Measurements from ENCODE around the gene KIAA1958. TPM values are rescaled to one million over a fixed set of nuclear protein-coding genes. Genes with fewer than 3 reads are reported as not detected.
"Not testable (repeated sequence)": the region's sequence is repeated elsewhere in the genome, so short reads cannot be mapped to it uniquely, and the experiment has no call there.

KIAA1958 gene
- total RNA-seq, 2 donors from 2014 or later, result 16.8 to 17.0 TPM

DNA sequence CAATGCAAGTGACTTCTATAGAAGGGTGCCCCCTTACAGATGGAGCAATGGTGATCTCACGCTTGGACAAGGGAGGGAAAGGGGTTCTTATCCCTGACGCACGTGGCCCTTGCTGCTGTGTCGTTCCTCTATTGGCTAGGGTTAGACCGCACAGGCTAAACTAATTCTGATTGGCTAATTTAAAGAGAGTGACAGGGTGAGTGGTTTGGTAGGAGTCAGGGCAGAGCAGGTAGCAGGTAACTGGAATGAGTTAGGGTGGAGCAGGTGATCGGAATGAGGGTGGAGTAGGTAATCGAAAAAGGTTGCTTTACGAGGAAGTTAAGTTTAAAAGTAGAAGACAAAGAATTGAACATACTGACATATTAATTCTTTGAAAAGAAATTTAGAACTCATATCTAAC is 105.2 kb downstream of the KIAA1958 start:
- DNase-seq (ENCODE audit: low spot score in 2 of 2); H3K9me3 Mint-ChIP-seq; H3K27ac Mint-ChIP-seq; H3K36me3 Mint-ChIP-seq; ATAC-seq: not testable (repeated sequence)

GRCh38 chr9:112599732-112600131 is 113.1 kb downstream of the KIAA1958 start:
- no peaks in the 10 kb centered on the region for H3K36me3 Mint-ChIP-seq
- H3K9me3 Mint-ChIP-seq, result no peaks in the 10 kb centered on the region
- ATAC-seq (no peak), DNase-seq (ENCODE audit: low spot score in 2 of 2) (no peak)
- no peak overlapping the region for H3K27ac Mint-ChIP-seq

GRCh38 chr9:112601636-112602035 is 115.0 kb downstream of the KIAA1958 start:
- Mint-ChIP-seq H3K9me3 (no peaks in the 10 kb centered on the region), H3K36me3 (no peaks in the 10 kb centered on the region), H3K27ac (no peak overlapping the region)
- DNase-seq (ENCODE audit: low spot score in 2 of 2) (no peak), ATAC-seq (no peak)

- no peak for ATAC-seq
- no peak overlapping the region for H3K27ac Mint-ChIP-seq
- no peaks in the 10 kb centered on the region for H3K36me3 Mint-ChIP-seq
These were observed 118.2 kb downstream of the KIAA1958 start for GRCh38 chr9:112604790-112605189.

DNA sequence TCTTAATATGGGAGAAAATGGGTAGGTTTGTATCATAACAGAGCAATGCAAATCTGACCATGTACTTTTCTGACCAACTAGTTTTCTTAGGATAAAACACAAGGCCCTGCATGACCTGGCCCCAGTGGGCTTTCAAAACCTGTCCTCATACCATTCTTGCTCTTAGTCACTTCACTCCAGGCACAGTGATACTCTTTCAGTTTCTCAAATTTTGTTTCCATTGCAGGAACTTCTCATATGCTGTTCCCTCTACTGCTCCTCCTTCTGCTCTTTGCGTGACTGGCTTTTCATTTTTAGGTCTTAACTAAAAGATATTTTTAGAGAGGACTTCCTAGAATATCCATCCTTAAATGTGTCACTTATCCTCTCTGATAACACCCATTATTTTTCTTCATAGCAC is 118.9 kb downstream of the KIAA1958 start:
- Mint-ChIP-seq H3K27ac (peak overlapping the region; percentile 7 to 17), H3K36me3 (no peaks in the 10 kb centered on the region), H3K9me3 (no peaks in the 10 kb centered on the region)
- peak; percentile 81 to 89 for ATAC-seq
- no peak for DNase-seq (ENCODE audit: low spot score in 2 of 2)

More at GRCh38 chr9:112604790-112605189, 118.2 kb downstream of the KIAA1958 start:
- no peak for DNase-seq (ENCODE audit: low spot score in 2 of 2)
- no peaks in the 10 kb centered on the region for H3K9me3 Mint-ChIP-seq

GRCh38 chr9:112605963-112606699 is 119.5 kb downstream of the KIAA1958 start:
- Mint-ChIP-seq H3K27ac (peak overlapping the region; percentile 7 to 17), H3K9me3 (no peaks in the 10 kb centered on the region), H3K36me3 (no peaks in the 10 kb centered on the region)
- no peak for DNase-seq (ENCODE audit: low spot score in 2 of 2)
- ATAC-seq, result peak in 1 of 2 donors; percentile 69

DNA sequence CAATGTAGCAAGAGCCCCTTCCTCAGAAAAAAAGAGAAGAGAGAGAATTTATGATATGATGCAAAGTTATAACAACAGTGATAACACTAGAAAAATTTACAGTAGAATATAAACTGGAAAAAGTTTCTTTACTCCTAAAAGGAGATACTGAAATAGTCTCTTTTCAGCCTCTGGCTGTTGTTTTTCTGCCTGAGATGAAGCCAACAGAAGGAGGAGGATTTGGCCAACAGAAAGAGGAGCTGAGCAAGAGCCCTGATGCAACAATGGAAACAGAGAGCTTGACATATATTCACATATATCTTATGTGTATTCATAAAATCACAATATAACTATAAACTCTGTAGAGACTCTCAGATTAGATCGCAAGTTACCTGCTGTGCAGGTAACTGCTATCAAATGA is 122.2 kb downstream of the KIAA1958 start:
- peak overlapping the region in 1 of 2 donors; percentile 7 for H3K27ac Mint-ChIP-seq
- H3K9me3 Mint-ChIP-seq, result no peaks in the 10 kb centered on the region
- ATAC-seq, result no peak
- no peak for DNase-seq (ENCODE audit: low spot score in 2 of 2)
- H3K36me3 Mint-ChIP-seq, result no peaks in the 10 kb centered on the region

- no peaks in the 10 kb centered on the region for H3K36me3 Mint-ChIP-seq
- no peak for DNase-seq (ENCODE audit: low spot score in 2 of 2)
- no peak for ATAC-seq
- H3K9me3 Mint-ChIP-seq, result no peaks in the 10 kb centered on the region
- H3K27ac Mint-ChIP-seq, result no peak overlapping the region
These were observed 129.1 kb downstream of the KIAA1958 start for GRCh38 chr9:112615584-112616266.

DNA sequence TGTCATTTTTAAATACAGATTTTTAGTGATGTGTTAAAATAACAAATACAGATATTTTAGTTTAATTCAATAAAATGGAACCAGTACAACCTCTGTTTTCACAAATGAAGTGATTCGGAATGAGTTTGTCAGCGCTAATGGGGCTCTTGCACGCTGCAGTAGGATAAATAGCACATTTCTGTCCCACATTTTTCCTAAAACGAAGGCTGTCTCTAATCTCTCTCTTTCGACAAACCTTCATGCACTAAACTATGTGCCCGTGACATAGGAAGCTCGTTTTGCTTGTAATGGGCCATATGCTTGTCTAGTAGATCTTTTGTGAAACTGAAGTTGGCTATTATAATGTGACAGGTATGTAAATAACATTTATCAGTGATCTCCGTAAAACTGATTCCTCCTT is 130.7 kb downstream of the KIAA1958 start:
- no peak for DNase-seq (ENCODE audit: low spot score in 2 of 2)
- no peak overlapping the region for H3K27ac Mint-ChIP-seq
- H3K36me3 Mint-ChIP-seq, result no peaks in the 10 kb centered on the region
- no peaks in the 10 kb centered on the region for H3K9me3 Mint-ChIP-seq
- ATAC-seq, result no peak

- Mint-ChIP-seq H3K36me3 (no peaks in the 10 kb centered on the region), H3K9me3 (no peaks in the 10 kb centered on the region), H3K27ac (no peak overlapping the region)
- DNase-seq (ENCODE audit: low spot score in 2 of 2), result no peak
- ATAC-seq, result no peak
These were observed 131.9 kb downstream of the KIAA1958 start for GRCh38 chr9:112618385-112619009.

DNA sequence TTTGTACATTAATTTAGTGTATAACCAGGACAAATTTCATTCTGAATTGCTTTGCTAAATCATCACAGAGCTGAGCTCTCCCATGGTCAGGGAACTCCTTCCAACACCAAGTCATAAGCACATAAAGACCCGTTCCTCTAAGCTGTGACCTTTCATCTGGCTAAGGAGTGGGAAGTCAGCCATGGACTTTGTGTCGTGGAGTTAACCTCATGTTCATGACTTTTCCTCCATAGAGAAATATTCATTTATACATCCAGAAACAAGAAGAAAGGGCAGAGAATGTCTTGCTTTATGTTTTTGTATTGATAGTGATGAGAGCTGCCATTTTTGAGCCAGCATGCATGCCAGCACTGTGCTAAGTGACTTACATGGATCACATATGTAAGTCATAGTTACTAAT is 133.8 kb downstream of the KIAA1958 start:
- Mint-ChIP-seq H3K27ac (no peak overlapping the region), H3K9me3 (no peaks in the 10 kb centered on the region)
- ATAC-seq, result no peak

GRCh38 chr9:112621018-112621655 is 134.5 kb downstream of the KIAA1958 start:
- Mint-ChIP-seq H3K36me3 (no peaks in the 10 kb centered on the region), H3K9me3 (no peaks in the 10 kb centered on the region), H3K27ac (no peak overlapping the region)
- DNase-seq (ENCODE audit: low spot score in 2 of 2) (no peak), ATAC-seq (no peak)

More for the DNA sequence above, 133.8 kb downstream of the KIAA1958 start:
- H3K36me3 Mint-ChIP-seq, result no peaks in the 10 kb centered on the region
- DNase-seq (ENCODE audit: low spot score in 2 of 2), result no peak

DNA sequence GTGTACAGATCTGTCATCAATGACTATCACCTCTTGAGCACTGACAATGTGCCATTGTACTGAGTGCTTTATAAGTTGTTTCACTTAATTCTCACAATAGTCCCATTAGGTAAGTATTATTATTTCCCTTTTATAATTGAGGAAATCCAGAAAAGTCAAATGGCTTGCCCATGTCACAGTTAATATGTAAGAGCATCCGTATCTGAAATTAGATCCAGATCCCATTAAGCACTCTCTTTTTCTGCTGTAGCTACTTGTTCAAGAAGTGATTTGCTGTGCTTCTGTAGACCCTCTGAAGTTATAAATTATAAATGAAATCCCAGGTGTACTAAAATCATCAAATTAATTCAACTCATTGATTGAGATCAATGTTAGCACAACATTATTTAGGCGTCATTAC is 136.6 kb downstream of the KIAA1958 start:
- ATAC-seq, result no peak
- Mint-ChIP-seq H3K36me3 (no peaks in the 10 kb centered on the region), H3K9me3 (no peaks in the 10 kb centered on the region), H3K27ac (no peak overlapping the region)
- no peak for DNase-seq (ENCODE audit: low spot score in 2 of 2)

GRCh38 chr9:112624711-112625707 is 138.4 kb downstream of the KIAA1958 start:
- Mint-ChIP-seq H3K9me3 (no peaks in the 10 kb centered on the region), H3K27ac (no peak overlapping the region), H3K36me3 (no peaks in the 10 kb centered on the region)
- ATAC-seq (no peak), DNase-seq (ENCODE audit: low spot score in 2 of 2) (no peak)

- no peak overlapping the region for H3K27ac Mint-ChIP-seq
- H3K36me3 Mint-ChIP-seq, result no peaks in the 10 kb centered on the region
- no peaks in the 10 kb centered on the region for H3K9me3 Mint-ChIP-seq
- DNase-seq (ENCODE audit: low spot score in 2 of 2) (no peak), ATAC-seq (no peak)
These were observed 143.3 kb downstream of the KIAA1958 start for GRCh38 chr9:112629671-112630485.
